Measurements from ENCODE around the gene RD3L.

DNA sequence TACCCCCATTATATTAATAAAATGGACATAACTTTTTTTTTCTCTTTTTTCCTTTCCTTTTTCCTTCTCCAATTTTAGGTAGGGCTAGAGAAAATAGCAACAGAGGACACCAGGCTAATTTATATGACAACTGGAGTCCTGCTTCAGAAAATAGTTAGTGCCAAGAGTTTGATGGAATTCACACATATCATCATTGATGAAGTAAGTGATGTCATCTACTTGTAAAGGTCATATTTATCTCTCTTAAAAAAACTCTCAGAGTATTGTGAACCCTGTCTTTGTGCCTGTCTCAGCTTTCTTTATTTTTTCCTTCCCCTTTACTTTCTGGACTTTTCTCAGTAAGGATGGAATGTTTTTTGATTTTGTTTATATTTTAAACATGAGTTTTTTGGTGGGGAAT lies 24.3 kb upstream of the RD3L start:
- TF ChIP-seq, protein P1, sequence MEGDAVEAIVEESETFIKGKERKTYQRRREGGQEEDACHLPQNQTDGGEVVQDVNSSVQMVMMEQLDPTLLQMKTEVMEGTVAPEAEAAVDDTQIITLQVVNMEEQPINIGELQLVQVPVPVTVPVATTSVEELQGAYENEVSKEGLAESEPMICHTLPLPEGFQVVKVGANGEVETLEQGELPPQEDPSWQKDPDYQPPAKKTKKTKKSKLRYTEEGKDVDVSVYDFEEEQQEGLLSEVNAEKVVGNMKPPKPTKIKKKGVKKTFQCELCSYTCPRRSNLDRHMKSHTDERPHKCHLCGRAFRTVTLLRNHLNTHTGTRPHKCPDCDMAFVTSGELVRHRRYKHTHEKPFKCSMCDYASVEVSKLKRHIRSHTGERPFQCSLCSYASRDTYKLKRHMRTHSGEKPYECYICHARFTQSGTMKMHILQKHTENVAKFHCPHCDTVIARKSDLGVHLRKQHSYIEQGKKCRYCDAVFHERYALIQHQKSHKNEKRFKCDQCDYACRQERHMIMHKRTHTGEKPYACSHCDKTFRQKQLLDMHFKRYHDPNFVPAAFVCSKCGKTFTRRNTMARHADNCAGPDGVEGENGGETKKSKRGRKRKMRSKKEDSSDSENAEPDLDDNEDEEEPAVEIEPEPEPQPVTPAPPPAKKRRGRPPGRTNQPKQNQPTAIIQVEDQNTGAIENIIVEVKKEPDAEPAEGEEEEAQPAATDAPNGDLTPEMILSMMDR (IDR thresholded peaks at IDR 0.05): no peak
- TF ChIP-seq POLR2A (IDR thresholded peaks at IDR 0.05): no peak

Measured in testis (tissue), 2 donors.